ENCODE results near the gene LRRFIP1.
A peak's percentile ranks its signal among the peaks of the same experiment; 100 is the strongest.
"Not testable (repeated sequence)": the region's sequence is repeated elsewhere in the genome, so short reads cannot be mapped to it uniquely, and the experiment has no call there.

LRRFIP1 gene

GRCh38 chr2:237754182-237754581, 126.8 kb downstream of the LRRFIP1 start:
- DNase-seq = no peak

GRCh38 chr2:237754626-237755248, 127.3 kb downstream of the LRRFIP1 start:
- DNase-seq = no peak

GRCh38 chr2:237757616-237758015, 130.2 kb downstream of the LRRFIP1 start:
- no peak for DNase-seq

- DNase-seq = no peak
These were observed 130.8 kb downstream of the LRRFIP1 start for GRCh38 chr2:237758185-237758584.

- no peak for DNase-seq
These were observed 131.8 kb downstream of the LRRFIP1 start for GRCh38 chr2:237759176-237759575.

- no peak for DNase-seq
These were observed 133.4 kb downstream of the LRRFIP1 start for GRCh38 chr2:237760506-237761502.

GRCh38 chr2:237762291-237763182, 135.2 kb downstream of the LRRFIP1 start:
- not testable (repeated sequence) for DNase-seq

- DNase-seq = no peak
These were observed 136.4 kb downstream of the LRRFIP1 start for GRCh38 chr2:237763812-237764211.

GRCh38 chr2:237765122-237765521, 137.7 kb downstream of the LRRFIP1 start:
- DNase-seq = not testable (repeated sequence)

- DNase-seq = no peak
These were observed 138.5 kb downstream of the LRRFIP1 start for GRCh38 chr2:237765875-237766274.

GRCh38 chr2:237766340-237766739, 139.0 kb downstream of the LRRFIP1 start:
- no peak for DNase-seq

GRCh38 chr2:237772513-237772912, 145.1 kb downstream of the LRRFIP1 start:
- DNase-seq = no peak

- no peak for DNase-seq
These were observed 146.4 kb downstream of the LRRFIP1 start for GRCh38 chr2:237773826-237774225.

- peak; percentile 71 to 79 for DNase-seq
These were observed 147.6 kb downstream of the LRRFIP1 start for GRCh38 chr2:237774811-237775553.

- DNase-seq = no peak
These were observed 152.1 kb downstream of the LRRFIP1 start for GRCh38 chr2:237779521-237779920.

GRCh38 chr2:237782181-237782580, 154.8 kb downstream of the LRRFIP1 start:
- no peak for DNase-seq

- DNase-seq = not testable (repeated sequence)
These were observed 156.3 kb downstream of the LRRFIP1 start for GRCh38 chr2:237783678-237784077.

- DNase-seq = no peak
These were observed 159.5 kb downstream of the LRRFIP1 start for GRCh38 chr2:237786936-237787335.

GRCh38 chr2:237790353-237790752, 163.0 kb downstream of the LRRFIP1 start:
- no peak for DNase-seq

GRCh38 chr2:237791977-237792727, 164.8 kb downstream of the LRRFIP1 start:
- no peak for DNase-seq

GRCh38 chr2:237797253-237797652, 169.9 kb downstream of the LRRFIP1 start:
- no peak for DNase-seq

Data from SHP77 (cell line).